Testis (tissue), 3 donors: ENCODE measurements around the gene ABCG8. TPM values are rescaled to one million over a fixed set of nuclear protein-coding genes. Genes with fewer than 3 reads are reported as not detected.

Experiments used
- DNase-seq: peaks from one replicate; pipeline ENCODE4 v3.0.0-alpha.2; 2019
- H3K27ac ChIP-seq, 2 donors: fragments of 200-600 bp; sonication (generic); one replicate each; pipeline ENCODE4 v1.5.1; 2019
- H3K27me3 ChIP-seq: fragments of 200-600 bp; sonication (generic); one replicate; pipeline ENCODE4 v1.5.1; 2019
- H3K36me3 ChIP-seq: fragments of 200-600 bp; sonication (generic); one replicate; pipeline ENCODE4 v1.5.1; 2017; ENCODE audit warnings: low read depth; ENCODE audit errors: missing control alignments
- H3K4me1 ChIP-seq: fragments of 200-600 bp; sonication (generic); one replicate; pipeline ENCODE4 v1.5.1; 2019
- H3K4me3 ChIP-seq, 2 donors: fragments of 200-600 bp; sonication (generic); one replicate each; pipeline ENCODE4 v1.5.1; 2017 to 2019
- H3K9me3 ChIP-seq: fragments of 200-600 bp; sonication (generic); one replicate; pipeline ENCODE4 v1.5.1; 2017
- POLR2A ChIP-seq: fragments of 450-650 bp; IDR thresholded peaks from one replicate; pipeline ENCODE4 v1.6.1; 2017; ENCODE audit warnings: antibody characterized with exemption, mild to moderate bottlenecking, moderate library complexity
- WGBS, 2 donors: methylation state at CpG; one replicate each; pipeline ENCODE4 v1.1.5; 2018; 5-methylcytosine and 5-hydroxymethylcytosine counted together
- intact Hi-C: fragments of 100-400 bp; cut with DNase I; formaldehyde crosslinking; loops from one replicate; pipeline ENCODE4 v1.15.1; 2023; ENCODE audit warnings: low total_unique reads
- polyA plus RNA-seq: library from polyadenylated mRNA; stranded (reverse); fragments of 350-450 nt; fragmentation: Illumina TruSeq; extraction: RNeasy Lipid Tissue Mini Kit (QIAGEN cat#74804); gene quantifications from one replicate; pipeline ENCODE4 v1.2.3, GENCODE V29; 2014; ENCODE audit warnings: low read depth, low replicate concordance; ENCODE audit not compliant: insufficient read depth
- total RNA-seq, 2 donors: library from RNA; depleted of rRNA; stranded (reverse); fragments of >200 nt; gene quantifications; one replicate each; pipeline ENCODE4 v1.2.3, GENCODE V29; 2016
- TF ChIP-seq, protein P1 (sequence below), 3 experiments: fragments of 450-650 bp in 2 of 3; fragments of 200-600 bp in 1 of 3; sonication (generic) in 1 of 3; IDR thresholded peaks; one replicate each; pipeline ENCODE4 v1.5.1; 2016 to 2019; ENCODE audit warnings: antibody characterized with exemption in 3 of 3, mild to moderate bottlenecking in 2 of 3, moderate library complexity in 1 of 3

The ABCG8 gene
- total and polyA plus RNA-seq, 3 donors from 2014 or later, result 0.24 to 0.43 TPM; not detected in 1

DNA sequence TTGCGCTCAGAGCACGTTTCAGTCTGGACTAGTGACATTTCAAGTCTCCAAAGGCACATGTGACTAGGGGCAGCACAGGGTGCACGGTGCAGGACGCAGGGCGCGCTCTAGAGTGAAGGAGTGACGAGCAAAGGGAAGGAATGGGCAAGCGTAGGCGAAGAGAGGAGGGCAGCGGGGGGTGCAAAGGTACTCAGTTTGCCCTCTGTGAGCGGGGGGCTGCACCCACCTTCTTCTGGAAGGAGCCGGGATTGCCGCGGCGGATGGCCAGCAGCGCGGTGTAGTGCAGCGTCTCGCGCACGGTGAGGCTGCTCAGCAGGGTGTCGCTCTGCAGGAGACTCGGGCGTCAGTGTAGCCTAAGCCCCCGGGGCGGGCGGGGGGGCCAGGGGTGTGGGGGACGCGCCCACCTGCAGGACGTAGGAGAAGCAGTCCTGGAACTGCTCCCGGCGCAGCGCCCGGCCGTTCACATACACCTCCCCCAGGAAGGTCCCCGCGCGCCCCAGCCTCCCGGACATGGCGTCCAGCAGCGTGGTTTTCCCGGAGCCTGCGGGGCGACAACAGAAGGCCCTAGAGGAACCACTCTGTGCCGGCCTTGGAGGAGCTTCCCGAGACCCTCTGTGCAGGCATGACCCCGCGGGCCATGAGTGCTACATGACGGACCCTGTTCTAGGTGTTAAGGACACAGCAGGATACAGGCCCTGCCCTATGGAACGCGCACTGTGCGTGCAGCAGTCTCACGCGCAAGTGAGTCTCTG is 7.1 kb upstream of the ABCG8 start:
- DNase-seq, result peak; percentile 28
- Histone ChIP-seq H3K4me3 (peak overlapping the region; percentile 5 to 47), H3K4me1 (no peaks in the 10 kb centered on the region), H3K9me3 (no peaks in the 10 kb centered on the region), H3K36me3 (no peaks in the 10 kb centered on the region), H3K27ac (no peak overlapping the region), H3K27me3 (no peaks in the 10 kb centered on the region)
- WGBS, 2 donors, result 10 to 11% methylated on average over 13 to 53 of the region's 54 CpGs
- no peak for TF ChIP-seq POLR2A
- TF ChIP-seq, protein P1, sequence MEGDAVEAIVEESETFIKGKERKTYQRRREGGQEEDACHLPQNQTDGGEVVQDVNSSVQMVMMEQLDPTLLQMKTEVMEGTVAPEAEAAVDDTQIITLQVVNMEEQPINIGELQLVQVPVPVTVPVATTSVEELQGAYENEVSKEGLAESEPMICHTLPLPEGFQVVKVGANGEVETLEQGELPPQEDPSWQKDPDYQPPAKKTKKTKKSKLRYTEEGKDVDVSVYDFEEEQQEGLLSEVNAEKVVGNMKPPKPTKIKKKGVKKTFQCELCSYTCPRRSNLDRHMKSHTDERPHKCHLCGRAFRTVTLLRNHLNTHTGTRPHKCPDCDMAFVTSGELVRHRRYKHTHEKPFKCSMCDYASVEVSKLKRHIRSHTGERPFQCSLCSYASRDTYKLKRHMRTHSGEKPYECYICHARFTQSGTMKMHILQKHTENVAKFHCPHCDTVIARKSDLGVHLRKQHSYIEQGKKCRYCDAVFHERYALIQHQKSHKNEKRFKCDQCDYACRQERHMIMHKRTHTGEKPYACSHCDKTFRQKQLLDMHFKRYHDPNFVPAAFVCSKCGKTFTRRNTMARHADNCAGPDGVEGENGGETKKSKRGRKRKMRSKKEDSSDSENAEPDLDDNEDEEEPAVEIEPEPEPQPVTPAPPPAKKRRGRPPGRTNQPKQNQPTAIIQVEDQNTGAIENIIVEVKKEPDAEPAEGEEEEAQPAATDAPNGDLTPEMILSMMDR (IDR thresholded peaks at IDR 0.05), result no peak
- intact Hi-C loops, result no loop called here

DNA sequence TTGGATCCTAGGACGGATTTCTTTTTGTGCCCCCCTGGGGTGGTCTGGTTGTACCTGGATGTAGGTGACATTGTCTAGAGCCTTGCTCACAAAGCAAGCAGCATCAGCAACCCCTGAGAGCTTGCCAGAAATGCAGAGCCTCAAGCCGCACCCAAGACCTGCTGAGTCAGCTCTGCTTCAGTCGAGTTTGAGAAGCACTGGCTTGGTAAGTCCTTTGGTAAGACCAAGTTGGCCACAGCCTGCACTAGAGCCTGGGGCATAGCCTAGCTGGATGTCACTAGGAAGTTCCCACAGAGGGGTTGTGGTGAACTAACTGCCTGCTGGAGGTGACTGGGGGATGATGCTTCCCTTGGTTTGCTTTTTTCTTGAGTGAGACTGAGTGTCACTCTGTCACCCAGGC is 6.3 kb upstream of the ABCG8 start:
- no peaks in the 10 kb centered on the region for H3K27me3 ChIP-seq
- no peak for DNase-seq
- no peaks in the 10 kb centered on the region for H3K36me3 ChIP-seq
- no peaks in the 10 kb centered on the region for H3K4me1 ChIP-seq
- H3K9me3 ChIP-seq, result no peaks in the 10 kb centered on the region
- H3K4me3 ChIP-seq, result no peak overlapping the region
- no peak overlapping the region for H3K27ac ChIP-seq
- intact Hi-C loops, result no loop called here
- WGBS, 2 donors, result 28 to 53% methylated on average over 3 of the region's 3 CpGs
- no peak for TF ChIP-seq POLR2A
- TF ChIP-seq, protein P1 (IDR thresholded peaks at IDR 0.05), result no peak

DNA sequence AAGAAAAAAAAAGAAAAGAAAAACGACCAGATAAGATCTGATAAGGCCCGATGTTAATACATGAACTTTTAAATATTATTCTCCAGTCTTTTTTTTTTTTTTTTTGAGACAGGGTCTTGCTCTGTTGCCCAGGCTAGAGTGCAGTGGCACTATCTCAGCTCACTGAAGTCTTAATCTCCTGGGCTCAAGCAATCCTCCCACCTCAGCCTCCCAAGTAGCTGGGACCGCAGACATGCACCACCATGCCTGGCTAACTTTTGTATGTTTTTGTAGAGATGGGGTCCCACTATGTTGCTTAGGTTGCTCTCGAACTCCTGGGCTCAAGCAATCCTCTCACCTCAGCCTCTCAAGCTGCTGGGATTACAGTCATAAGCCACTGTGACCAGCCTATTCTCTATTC is 1.7 kb upstream of the ABCG8 start:
- intact Hi-C loops, result no loop called here
- TF ChIP-seq POLR2A, result no peak
- TF ChIP-seq, protein P1 (IDR thresholded peaks at IDR 0.05), result no peak
- no peak for DNase-seq
- Histone ChIP-seq H3K4me3 (no peak overlapping the region), H3K36me3 (no peaks in the 10 kb centered on the region), H3K27ac (no peak overlapping the region), H3K9me3 (no peaks in the 10 kb centered on the region), H3K4me1 (no peaks in the 10 kb centered on the region), H3K27me3 (no peaks in the 10 kb centered on the region)
- WGBS, 2 donors, result 81 to 83% methylated on average over 4 of the region's 4 CpGs

DNA sequence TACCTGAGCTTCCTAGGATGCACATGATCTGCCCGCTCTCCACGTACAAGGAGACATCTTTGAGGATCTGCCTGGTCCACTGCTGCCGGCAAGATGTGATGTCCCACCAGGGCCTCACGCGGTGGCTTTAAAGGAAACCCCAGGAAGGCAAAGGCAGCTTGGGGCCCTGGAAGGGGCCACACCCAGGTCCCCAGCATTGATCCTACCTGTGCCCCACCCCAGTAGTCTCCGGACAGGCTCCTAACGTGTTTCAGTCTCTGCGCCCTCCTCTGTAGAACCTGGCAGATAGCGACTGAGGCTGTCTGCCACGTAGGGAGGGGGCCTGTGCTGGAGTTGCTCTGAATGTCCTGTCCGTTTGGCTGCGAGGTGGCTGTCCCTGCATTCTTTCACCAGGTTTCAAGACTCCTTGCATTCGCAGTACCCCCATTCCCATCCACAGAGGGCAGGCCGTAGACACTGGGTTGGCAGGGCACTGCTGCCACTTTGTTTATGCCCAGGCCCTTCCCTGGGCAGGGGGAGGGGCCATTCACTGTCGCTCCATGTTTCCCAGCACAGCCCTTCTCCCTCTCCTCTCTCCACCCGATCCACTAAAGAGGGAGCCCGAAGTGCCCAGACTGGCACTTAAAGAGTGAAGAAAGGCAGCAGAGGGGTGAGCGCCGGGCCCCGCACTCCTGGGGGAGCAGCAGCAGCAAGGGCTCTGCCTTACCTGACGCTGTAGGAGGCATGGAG is 776 bp upstream of the ABCG8 start:
- Histone ChIP-seq H3K4me1 (no peaks in the 10 kb centered on the region), H3K27me3 (no peaks in the 10 kb centered on the region), H3K9me3 (no peaks in the 10 kb centered on the region), H3K4me3 (no peak overlapping the region), H3K36me3 (no peaks in the 10 kb centered on the region), H3K27ac (no peak overlapping the region)
- DNase-seq, result no peak
- intact Hi-C loops, result no loop called here
- 96% methylated on average over 19 to 21 of the region's 21 CpGs for WGBS, 2 donors
- TF ChIP-seq POLR2A, result no peak

DNA sequence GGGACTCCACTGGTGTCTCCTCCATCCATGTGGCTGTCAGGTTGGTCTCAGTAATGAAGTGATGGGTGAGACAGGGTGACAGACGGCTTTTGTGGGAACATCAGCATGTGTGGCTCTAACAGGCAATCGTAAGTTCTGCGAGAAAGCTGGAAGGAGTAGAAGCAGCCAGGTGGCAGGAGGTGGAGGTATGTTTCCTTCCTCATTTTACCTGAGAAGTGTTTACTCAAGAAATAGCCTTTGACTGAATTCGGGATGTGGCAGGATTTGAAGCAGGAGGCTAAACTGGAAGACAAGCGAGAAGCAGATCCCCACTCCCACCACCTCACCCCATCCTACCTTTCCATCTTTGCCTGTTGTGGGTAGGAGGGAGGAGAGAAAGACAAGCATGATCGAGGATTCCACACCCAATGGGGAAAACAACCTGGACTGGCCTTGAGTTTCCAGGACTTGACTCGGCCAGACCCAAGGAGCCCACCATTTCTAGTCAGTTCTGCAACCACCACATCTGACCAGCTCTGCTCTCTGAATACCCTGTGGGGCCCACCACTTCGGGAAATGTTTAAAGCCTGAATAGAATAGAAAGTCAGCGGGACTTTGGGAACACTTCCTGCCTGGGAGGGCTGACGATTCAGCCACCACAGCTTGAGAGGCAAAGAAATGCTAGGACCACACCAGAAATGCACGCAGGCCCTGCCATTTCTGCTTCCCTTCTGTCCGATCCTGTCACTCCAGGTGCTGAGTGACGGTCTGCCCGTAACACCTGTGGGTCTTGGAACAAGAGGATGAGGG is 1.2 kb downstream of the ABCG8 start:
- H3K36me3 ChIP-seq, result no peaks in the 10 kb centered on the region
- intact Hi-C loops, result no loop called here
- H3K9me3 ChIP-seq, result no peaks in the 10 kb centered on the region
- WGBS, 2 donors, result 90 to 94% methylated on average over 11 to 14 of the region's 14 CpGs
- no peak overlapping the region for H3K27ac ChIP-seq
- H3K27me3 ChIP-seq, result no peaks in the 10 kb centered on the region
- no peak for DNase-seq
- no peaks in the 10 kb centered on the region for H3K4me1 ChIP-seq
- no peak overlapping the region for H3K4me3 ChIP-seq
- TF ChIP-seq POLR2A, result no peak
- TF ChIP-seq, protein P1 (IDR thresholded peaks at IDR 0.05), result no peak
